HCT116 (cell line): ENCODE results near the gene CLASP1.

Experiments
- CEBPB ChIP-seq: IDR thresholded peaks from 2 replicates; pipeline ENCODE4 v1.6.1; 2012; ENCODE audit warnings: low read depth
- EZH2 ChIP-seq: fragments of 200-600 bp; sonication (generic); IDR thresholded peaks from 2 replicates; pipeline ENCODE4 v1.6.1; 2017; ENCODE audit warnings: antibody characterized with exemption, mixed run types
- POLR2A ChIP-seq: IDR thresholded peaks from 2 replicates; pipeline ENCODE4 v1.7.0; 2011; ENCODE audit warnings: borderline replicate concordance; ENCODE audit not compliant: insufficient read depth, insufficient read length; ENCODE audit errors: extremely low read depth
- RAD21 ChIP-seq: IDR thresholded peaks from 2 replicates; pipeline ENCODE4 v1.6.1; 2012; ENCODE audit warnings: low read depth, mild to moderate bottlenecking
- TCF7L2 ChIP-seq: IDR thresholded peaks from 2 replicates; pipeline ENCODE4 v1.7.0; 2011; ENCODE audit warnings: borderline replicate concordance, inconsistent platforms; ENCODE audit not compliant: insufficient read depth, insufficient read length; ENCODE audit errors: extremely low read depth
- YY1 ChIP-seq: IDR thresholded peaks from 2 replicates; pipeline ENCODE4 v1.6.1; 2011; ENCODE audit warnings: low read length, low read depth, moderate library complexity, mild to moderate bottlenecking; ENCODE audit not compliant: insufficient replicate concordance; ENCODE audit errors: extremely low read depth
- TF ChIP-seq, protein P1 (sequence below), 3 experiments: fragments of 200-600 bp in 1 of 3; sonication (generic) in 1 of 3; IDR thresholded peaks in 2 of 3; conservative IDR thresholded peaks in 1 of 3; 2 replicates each; pipeline ENCODE4 v1.5.1; 2012 to 2017; ENCODE audit warnings: low read depth in 2 of 3, low read length in 2 of 3, antibody characterized with exemption in 1 of 3, borderline replicate concordance in 1 of 3, control low read depth in 1 of 3, mild to moderate bottlenecking in 1 of 3, mixed read lengths in 1 of 3, mixed run types in 1 of 3, moderate library complexity in 1 of 3; ENCODE audit not compliant: insufficient read depth in 1 of 3
- TF ChIP-seq, protein P2 (sequence below): IDR thresholded peaks from 2 replicates; pipeline ENCODE4 v1.6.1; 2012

DNA sequence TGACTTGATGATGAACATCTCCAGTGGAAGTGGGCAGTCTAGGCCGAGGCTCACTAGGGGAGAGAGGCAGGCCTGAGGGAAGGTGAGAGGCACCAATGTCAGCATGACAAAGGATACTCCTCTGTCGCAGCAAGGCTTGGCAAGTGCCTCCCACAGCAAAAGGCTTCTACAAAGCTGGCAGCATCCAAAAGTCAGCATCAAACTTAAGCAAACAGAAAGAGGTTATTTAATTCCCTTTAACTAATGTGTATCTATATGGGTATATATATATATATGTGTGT lies 45.8 kb upstream of the CLASP1 start:
- TF ChIP-seq POLR2A: no peak
- TF ChIP-seq, protein P1, sequence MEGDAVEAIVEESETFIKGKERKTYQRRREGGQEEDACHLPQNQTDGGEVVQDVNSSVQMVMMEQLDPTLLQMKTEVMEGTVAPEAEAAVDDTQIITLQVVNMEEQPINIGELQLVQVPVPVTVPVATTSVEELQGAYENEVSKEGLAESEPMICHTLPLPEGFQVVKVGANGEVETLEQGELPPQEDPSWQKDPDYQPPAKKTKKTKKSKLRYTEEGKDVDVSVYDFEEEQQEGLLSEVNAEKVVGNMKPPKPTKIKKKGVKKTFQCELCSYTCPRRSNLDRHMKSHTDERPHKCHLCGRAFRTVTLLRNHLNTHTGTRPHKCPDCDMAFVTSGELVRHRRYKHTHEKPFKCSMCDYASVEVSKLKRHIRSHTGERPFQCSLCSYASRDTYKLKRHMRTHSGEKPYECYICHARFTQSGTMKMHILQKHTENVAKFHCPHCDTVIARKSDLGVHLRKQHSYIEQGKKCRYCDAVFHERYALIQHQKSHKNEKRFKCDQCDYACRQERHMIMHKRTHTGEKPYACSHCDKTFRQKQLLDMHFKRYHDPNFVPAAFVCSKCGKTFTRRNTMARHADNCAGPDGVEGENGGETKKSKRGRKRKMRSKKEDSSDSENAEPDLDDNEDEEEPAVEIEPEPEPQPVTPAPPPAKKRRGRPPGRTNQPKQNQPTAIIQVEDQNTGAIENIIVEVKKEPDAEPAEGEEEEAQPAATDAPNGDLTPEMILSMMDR (IDR thresholded peaks at IDR 0.05 in 2 of 3, conservative IDR thresholded peaks at IDR 0.05 in 1 of 3; ENCODE audit: borderline replicate concordance in 1 of 3, insufficient read depth in 1 of 3, low read depth in 2 of 3, low read length in 2 of 3): no peak
- TF ChIP-seq RAD21: no peak
- no peak for TF ChIP-seq CEBPB
- TF ChIP-seq, protein P2, sequence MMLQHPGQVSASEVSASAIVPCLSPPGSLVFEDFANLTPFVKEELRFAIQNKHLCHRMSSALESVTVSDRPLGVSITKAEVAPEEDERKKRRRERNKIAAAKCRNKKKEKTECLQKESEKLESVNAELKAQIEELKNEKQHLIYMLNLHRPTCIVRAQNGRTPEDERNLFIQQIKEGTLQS: no peak
- TF ChIP-seq YY1: no peak
- no peak for TF ChIP-seq EZH2
- no peak for TF ChIP-seq TCF7L2
